Measurements from ENCODE around the gene NXPE3.

The NXPE3 gene

GRCh38 chr3:101873619-101874018 is 94.6 kb downstream of the NXPE3 start:
- no peak for DNase-seq (ENCODE audit: low read depth in 1 of 2, low spot score in 1 of 2)

DNA sequence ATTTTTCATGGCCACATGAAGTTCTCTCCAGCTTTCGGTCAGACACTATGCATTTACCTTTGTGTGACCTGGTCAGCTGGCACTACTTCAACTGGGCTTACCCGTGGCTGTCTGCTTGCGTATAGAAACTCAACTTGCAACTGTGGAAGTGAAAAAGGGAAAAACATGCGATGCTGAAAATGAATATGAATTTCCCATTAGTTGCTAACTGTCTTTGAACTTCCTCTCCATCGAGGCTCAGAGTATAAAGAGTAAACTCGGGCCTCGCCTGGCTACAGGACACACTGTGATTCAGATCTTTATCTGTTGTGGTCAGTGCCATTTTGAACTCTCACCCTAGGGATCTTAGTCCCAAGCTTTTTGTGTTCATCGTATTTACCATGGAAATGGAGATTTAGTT is 97.1 kb downstream of the NXPE3 start:
- no peak for DNase-seq (ENCODE audit: low read depth in 1 of 2, low spot score in 1 of 2)
